ENCODE measurements around the gene KRTAP19-5.

DNA sequence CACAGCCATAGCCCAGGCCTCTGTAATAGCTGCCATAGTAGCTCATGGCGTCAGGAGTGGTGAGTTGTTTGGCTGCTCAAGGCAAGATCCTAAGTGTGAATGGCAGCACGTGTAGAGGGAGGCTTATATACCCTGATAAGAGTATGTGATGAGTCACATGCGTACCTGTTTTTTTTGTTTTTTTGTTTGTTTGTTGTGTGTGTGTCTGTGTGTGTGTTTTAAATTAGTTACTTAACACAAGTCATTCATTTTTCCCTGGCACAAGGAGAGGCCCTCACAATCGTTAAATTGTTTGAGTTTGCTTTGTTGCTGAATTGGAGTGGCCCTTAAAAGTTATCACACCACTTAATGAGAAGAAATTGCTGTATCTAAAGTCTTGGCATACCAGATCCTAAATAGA is 4.9 kb downstream of the KRTAP19-5 start, which contains the start of gene KRTAP19-4:
- TF ChIP-seq POLR2AphosphoS5 (IDR thresholded peaks at IDR 0.05; ENCODE audit: low read depth), result no peak
- no peak for TF ChIP-seq GABPA (IDR thresholded peaks at IDR 0.05; ENCODE audit: low read depth)
- TF ChIP-seq SPI1 (IDR thresholded peaks at IDR 0.05; ENCODE audit: borderline replicate concordance, low read depth), result no peak

All from HL-60 (cell line).